GM19372 (cell line): ENCODE results near the gene HSD11B1L.

Source experiments
- ATAC-seq: cut with Tn5 transposase; IDR thresholded peaks from one replicate; pipeline ENCODE4 v1.9.1; 2021; ENCODE audit warnings: mild to moderate bottlenecking, low read depth, moderate library complexity; ENCODE audit not compliant: unreplicated experiment

Gene HSD11B1L

DNA sequence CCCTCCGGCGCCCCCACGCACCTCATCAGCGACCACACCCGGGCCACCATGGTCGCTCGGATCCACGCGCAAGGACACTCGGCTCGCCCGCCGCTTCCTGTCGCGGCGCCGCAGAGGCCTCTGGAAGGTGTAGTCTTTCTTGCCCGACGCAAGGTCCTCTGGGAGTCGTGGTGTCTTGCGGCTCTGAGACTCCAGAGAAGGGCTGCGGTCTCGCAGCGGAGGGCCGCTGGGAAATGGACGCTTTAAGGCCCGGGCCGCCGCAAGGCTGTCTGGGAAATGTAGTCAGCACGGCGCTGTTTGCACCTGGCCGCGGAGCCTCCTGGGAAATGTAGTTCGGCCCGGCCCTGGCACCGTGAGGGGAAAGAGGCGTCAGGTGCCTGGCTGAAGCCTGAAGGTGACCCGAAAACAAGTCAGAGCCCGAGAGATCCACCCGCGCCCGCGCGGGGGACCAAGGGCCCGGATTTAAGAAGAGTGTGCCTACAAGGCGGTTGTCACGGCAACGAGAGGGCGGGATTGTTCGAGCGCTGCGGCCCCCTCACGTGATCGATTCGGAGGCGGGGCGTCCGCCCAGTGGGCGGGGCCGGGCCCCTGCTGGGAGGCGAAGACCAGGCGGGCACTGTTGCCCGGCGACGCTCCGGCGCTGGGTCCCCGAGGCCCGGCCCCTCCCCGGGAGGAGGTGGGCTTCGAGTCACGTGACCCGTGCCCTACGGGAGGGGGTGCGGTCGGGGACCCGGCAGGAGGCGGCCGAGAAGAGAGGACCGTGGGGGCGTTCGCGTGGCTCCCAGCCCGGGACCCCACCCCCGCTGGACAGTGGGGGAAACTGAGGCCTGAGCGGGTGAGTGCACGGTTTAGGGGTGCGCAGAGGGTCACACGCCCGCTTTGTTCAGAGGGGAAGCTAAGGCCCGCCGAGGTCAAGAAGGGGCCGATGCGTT lies at the start of gene HSD11B1L, which contains the start of gene MICOS13:
HSD11B1L (plus strand) TSS at position 591 of the 932 bp plus-strand sequence. CDS start 3,806 bp downstream, outside the sequence.
MICOS13 (minus strand) TSS at position 80 of the 932 bp plus-strand sequence; CDS start at position 50, 30 bp downstream.
- ATAC-seq, result peak; percentile 82

GRCh38 chr19:5631567-5632240 lies 49.1 kb upstream of the HSD11B1L start:
- ATAC-seq, result no peak

DNA sequence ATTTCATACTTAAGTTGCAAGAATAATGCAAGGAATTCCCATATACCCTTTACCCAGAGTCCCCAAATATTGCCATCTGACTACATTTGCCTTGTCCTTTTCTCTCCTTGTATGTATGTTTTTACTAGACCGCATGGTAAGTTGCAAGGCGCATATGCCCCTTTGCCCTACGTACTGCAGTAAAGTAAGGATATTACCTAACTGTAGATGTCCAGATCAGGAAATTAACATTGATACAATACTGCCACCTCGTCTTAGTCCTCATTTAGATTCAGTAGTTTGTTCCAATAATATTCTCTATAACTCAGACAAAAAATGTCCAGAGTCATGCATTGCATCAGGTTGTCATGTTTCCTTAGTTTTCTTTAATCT lies 48.6 kb upstream of the HSD11B1L start:
- no peak for ATAC-seq

GRCh38 chr19:5632657-5633056 lies 48.2 kb upstream of the HSD11B1L start:
- no peak for ATAC-seq

GRCh38 chr19:5635427-5635826 lies 45.4 kb upstream of the HSD11B1L start:
- ATAC-seq, result no peak

GRCh38 chr19:5637971-5638370 lies 42.9 kb upstream of the HSD11B1L start:
- no peak for ATAC-seq

DNA sequence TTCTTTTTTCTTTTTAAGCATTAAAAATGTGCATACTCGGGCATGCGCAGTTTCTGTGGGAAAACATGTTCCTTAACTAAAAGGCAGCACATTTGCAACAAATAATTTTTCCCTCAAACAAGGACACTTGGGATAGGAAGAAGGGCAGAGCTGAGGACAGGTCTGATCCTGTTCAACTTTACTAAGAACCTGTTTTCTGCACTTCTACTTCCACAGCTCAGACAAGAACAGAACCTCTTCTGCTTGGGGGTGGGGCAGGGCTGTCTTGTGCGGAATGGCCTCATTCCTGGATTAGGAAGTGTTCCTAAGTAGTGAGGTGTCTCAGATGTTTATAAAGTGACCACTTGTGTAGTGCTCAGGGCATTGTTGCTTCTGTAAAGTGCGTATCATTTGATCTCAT lies 39.7 kb upstream of the HSD11B1L start:
- ATAC-seq, result no peak

DNA sequence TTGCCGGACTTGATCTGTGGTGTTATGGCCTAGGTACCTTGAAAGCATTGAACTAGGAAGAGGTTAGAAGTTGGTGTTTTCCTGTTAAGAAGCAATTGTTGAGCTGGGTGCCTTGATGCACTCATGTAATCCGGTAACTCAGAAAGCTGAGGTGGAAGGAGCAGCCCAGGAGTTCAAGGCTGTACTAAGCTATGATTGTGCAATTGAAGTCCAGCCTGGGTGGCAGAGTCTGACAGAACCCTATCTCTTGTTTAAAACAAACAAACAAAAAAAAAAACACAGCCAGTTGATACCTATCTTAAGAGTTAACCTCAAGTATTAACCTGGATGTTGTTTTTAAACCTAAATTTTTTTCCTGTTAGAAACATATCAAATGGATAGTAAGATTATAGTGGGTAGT lies 38.6 kb upstream of the HSD11B1L start:
- no peak for ATAC-seq

- no peak for ATAC-seq
Measured at GRCh38 chr19:5643060-5643459, 37.8 kb upstream of the HSD11B1L start.

- ATAC-seq, result no peak
Measured at GRCh38 chr19:5644037-5644436, 36.8 kb upstream of the HSD11B1L start.

GRCh38 chr19:5645409-5645808 lies 35.4 kb upstream of the HSD11B1L start:
- no peak for ATAC-seq

GRCh38 chr19:5646703-5647102 lies 34.1 kb upstream of the HSD11B1L start:
- ATAC-seq, result no peak

- no peak for ATAC-seq
Measured at GRCh38 chr19:5648464-5648863, 32.4 kb upstream of the HSD11B1L start.

DNA sequence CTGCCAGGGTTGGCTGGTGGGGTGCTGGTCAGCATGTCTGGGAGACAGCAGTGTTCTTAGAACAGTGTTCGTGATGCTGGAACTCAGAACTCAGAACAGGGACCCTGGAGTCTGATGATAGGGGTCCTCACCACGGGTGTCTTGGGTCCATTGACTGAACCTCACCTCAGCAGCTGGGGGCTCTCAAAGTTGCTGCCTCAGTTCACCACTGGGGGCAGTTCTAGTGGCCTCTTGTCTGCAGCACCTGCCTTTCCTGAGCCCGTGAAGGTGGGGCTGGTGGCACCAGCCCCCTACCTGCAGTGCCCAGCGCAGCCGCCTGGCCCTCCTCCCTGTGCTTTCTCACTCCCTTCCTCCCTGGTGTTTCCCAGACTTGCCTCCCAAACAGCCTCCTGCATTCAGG lies 29.5 kb upstream of the HSD11B1L start:
- ATAC-seq, result no peak

- ATAC-seq, result no peak
Measured at GRCh38 chr19:5652261-5652660, 28.6 kb upstream of the HSD11B1L start.

- ATAC-seq, result no peak
Measured at GRCh38 chr19:5654931-5655330, 25.9 kb upstream of the HSD11B1L start.

GRCh38 chr19:5655412-5655811 lies 25.4 kb upstream of the HSD11B1L start:
- ATAC-seq, result no peak

- ATAC-seq, result no peak
Measured at GRCh38 chr19:5661483-5661882, 19.3 kb upstream of the HSD11B1L start.

DNA sequence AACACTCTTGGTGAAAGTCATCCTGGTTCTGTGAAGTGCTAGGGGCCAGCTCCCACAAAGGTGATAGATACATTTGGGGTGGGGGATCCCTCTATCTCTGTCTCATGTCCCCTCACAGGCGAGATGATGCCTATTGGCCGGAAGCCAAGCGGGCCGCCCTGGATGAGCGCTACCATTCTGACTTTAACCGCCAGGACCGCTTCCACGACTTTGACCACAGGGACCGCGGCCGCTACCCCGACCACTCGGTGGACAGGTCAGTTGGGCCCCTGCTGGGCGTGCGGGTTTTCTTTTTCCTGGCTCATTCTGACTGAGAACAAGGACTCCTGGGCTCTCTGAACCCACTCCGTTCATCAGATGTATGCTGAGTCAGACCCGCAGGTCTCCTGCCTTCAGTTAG lies 16.9 kb upstream of the HSD11B1L start:
- ATAC-seq, result no peak

- ATAC-seq, result no peak
Measured at GRCh38 chr19:5664515-5664914, 16.3 kb upstream of the HSD11B1L start.

DNA sequence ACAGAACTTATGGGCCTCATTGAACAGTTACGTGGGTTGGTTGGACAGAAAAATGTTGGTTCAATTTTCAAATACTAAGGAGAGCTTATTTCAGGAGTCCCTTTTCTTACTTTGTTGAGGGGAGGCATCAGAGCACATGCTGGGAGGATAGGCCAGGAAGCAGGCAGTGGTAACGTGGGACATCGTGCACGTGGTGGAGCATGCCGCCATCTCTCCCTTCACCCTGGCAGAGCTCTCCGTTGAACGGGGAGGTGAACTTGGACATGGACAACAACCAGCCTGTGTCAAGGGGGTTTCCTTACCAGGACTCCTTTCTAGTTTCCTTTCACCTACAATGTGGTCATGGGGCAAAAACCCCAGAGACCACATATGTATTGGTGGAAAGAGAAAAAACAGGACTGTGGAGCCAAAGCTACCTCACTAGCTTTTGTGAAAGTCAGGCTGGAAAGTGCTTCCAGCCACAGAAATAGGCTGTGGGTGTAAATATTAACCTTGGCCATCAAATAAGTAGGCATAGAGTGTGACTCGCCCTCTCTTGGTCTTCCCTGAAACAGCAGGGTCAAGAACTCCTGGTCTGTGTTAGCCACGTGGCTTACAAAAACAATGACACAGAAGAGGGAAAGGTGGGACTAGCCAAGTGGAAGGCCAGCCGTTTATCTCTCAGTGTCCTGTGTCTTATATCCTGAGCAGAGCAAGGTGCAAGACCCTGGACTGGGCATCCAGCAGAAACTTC lies 14.9 kb upstream of the HSD11B1L start:
- no peak for ATAC-seq
